ENCODE measurements around the gene SNRNP40.
"Not testable (repeated sequence)": the region's sequence is repeated elsewhere in the genome, so short reads cannot be mapped to it uniquely, and the experiment has no call there.

SNRNP40 gene

DNA sequence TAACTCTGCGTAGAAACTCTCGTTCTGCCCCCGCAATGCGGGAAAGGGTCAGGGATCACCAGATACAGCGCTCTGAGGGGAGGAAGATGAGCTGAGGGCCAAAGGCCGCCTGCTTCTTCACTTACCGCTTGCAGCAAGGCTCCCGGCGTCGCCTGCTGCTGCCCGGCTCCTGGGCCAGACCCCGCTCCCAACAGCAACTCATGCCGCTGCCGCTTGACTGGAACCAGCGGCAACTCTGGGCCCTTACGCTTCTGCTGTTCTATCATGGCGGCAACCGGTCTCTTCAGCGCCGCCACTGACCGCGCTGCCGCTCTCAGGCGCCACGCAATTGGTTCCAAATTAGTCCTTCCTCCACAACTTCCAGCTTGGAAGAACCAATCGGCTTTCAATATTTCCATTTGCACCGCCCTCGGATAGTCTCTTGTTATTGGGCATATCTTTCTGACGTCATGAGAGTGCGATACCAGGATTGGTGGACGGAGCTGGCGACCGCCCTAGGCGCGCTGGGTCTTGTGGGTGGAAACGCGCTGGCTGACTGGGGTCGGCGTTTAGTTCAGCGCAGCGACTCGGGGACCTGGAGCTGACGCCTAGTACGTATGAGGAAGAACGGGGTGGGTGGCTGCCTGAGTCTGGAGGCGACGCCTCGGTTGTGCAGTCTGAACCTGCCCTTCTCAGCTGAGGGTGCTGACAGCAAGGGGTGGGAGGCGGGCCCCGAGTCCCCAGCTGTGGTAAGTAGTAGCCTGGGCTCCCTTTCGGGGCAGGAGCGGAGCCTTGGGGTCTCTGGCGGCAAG is at the start of gene SNRNP40, which contains the start of gene ZCCHC17:
Gene SNRNP40 (minus strand): TSS at position 303 of the 791 bp plus-strand sequence. CDS start 37 bp downstream, at position 266.
Gene ZCCHC17 (plus strand): TSS at position 547 of the 791 bp plus-strand sequence. CDS start 13,067 bp downstream, outside the sequence.
- peak; percentile 22 for DNase-seq

DNA sequence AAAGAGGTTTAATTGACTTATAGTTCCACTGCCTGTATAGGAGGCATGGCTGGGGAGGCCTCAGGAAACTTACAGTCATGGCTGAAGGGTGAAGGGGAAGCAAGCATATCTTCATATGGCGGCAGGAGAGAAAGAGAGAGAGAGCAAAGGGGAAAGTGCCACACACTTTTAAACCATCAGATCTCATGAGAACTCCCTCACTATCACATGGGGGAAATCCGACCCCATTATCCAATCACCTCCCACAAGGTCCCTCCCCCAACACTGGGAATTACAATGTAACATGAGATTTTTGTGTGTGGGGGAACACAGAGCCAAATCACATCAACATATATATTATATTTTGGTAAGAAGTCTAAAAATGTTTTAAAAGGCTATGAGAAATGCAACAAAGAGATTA is 49.0 kb upstream of the SNRNP40 start:
- no peak for DNase-seq

DNA sequence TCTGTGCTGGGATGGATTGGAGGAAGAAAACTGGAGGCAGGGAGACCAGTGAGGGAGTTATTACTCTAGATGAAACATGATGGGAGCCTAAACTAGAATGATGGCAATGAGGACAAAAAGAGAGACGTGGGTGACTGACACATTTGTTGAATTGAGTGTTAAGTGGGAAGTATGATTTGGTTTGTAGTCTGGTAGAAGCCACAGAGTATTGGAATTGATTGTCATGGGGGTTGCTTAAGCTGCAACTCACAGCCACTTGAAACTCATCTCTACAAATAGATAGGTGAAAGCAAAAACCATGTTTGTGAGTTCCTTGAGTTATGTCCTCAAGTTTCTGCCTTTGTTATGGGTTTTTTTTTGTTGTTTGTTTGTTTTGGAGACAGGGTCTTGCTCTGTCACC is 47.9 kb upstream of the SNRNP40 start:
- DNase-seq = no peak

DNA sequence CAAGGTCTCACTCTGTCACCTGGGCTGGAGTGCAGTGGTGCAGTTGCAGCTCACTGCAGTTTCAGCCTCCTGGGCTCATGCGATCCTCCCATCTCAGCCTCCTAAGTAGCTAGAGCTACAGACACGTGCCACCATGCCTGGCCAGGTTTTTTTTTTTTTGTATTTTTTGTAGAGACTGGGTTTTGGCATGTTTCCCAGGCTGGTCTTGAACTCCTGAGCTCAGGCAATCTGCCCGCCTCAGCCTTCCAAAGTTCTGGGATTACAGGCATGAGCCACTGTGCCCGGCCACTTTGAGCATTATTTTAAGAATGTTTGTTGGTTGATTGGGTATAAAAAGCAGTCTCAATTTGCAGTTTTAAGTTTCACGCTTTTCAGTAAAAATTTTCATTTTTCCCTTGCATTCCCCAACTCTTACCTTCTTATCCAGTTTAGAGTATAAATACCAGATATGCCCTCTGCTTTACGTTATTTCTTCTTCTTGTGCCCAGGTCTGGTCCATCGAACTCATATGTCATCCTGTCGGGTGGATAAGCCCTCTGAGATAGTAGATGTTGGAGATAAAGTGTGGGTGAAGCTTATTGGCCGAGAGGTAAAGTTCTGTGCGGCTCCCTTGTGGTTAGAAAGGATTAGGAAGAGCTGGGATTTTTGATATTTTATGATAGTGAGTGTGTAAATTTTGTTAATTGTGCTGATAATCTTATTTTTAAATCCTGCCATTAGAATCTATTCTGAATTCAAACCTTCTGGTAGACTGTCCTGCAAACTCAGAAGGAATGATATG is 40.3 kb upstream of the SNRNP40 start:
- no peak for DNase-seq

DNA sequence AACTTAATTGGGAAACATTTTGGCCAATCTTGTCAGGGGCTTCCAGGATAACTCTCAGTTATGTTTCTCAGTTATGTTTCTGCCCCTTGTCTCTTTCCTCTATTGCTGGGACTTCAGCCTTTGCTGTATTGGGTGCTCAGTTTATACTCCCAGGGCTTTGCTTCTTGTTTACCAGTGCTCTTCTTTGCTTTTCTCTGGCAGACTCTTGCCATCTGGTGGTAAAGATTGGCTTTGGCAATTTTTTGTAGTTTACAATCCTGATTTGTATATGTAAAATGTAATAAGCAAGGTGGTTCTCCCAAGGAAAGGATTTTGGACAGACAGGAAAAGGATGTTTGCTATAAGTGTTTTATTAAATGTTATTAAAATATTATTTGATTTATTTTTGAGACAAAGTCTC is 38.4 kb upstream of the SNRNP40 start:
- no peak for DNase-seq

DNA sequence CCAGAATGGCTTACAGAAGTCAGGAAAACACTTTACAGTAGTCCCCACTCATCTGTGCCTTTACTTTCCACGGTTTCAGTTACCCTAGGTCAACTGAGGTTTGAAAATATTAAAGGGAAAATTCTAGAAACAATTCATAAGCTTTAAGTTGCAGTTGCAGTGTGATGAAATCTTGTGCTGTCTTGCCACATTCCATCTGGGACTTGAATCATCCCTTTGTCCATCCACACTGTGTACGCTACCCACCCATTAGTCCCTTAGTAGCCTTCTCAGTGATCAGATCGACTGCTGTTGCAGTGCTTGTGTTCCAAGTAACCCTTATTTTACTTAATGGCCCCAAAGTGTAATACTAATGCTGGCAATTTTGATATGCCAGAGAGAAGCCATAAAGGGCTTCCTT is 30.8 kb upstream of the SNRNP40 start:
- no peak for DNase-seq

DNA sequence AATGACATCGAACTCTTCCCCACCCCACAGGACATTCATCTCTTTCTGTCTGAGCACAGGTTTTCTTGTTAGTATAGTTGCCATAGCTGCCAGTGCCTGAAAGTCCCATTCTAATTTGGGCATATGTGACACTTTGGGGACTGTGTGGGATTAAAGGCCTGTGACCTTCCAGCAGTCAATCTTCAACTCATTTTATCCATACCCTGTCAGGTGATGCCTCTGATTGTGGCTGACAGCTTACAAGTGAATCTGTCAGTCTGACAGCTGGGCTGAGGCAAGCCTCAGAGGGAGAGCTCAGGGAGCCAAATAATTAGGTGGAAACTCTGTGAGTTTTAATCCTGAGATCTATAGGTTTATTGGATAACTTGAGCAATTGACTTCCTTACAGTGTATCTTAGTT is 29.9 kb upstream of the SNRNP40 start:
- DNase-seq = no peak

DNA sequence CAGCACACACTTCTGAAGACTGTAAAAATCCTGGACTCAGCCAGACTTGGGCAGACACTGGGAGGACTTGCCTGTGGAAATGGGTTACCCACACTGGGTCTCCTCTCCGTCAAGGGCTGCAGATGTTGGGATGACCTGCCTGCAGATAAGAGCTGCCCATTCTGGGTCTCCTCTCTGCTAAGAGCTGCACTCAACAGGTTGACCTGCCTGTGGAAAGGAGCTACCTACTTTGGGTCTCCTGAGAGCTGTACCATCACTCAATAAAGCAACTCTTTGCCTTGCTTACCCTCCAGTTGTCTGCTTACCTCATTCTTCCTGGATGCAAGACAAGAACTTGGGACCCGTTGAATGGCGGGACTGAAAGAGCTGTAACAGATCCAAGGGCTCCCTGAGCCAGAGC is 28.4 kb upstream of the SNRNP40 start:
- no peak for DNase-seq

DNA sequence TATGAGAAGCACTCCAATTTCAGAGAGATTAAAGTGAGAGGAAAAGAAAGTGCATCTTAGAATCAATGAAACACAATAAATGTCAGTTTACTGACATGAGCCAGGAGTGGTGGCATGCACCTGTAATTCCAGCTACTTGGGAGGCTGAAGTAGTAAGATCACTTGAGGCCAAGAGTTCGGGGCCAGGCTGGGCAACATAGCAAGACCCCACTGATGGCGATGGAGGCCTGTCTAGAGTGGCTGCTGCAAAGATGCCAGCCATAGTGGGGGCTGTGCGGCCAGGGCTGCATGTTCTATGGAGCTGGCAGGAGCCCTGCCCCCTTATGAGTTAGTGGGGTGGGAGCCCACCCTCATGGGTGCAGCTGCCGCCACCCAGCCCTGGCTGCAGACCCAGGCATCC is 27.5 kb upstream of the SNRNP40 start:
- DNase-seq = no peak

DNA sequence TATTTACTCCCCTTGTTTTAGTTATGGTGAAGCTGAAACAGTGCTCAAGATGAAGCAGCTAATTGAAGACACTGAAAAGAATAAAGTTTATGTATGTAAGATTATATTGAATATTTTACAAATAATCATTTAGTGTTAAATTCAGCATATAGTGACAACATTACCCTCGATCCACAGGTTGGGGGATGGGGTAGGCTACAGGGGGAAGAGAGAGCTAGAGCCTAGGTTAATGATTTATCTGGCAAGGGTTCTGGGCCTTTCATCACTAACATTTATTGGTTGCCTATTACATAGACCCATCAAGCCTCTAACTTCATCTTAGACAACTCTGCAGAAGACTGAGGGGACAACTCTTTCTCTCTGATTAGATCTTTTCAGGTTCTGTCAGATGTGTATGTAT is 21.6 kb upstream of the SNRNP40 start:
- DNase-seq = no peak

DNA sequence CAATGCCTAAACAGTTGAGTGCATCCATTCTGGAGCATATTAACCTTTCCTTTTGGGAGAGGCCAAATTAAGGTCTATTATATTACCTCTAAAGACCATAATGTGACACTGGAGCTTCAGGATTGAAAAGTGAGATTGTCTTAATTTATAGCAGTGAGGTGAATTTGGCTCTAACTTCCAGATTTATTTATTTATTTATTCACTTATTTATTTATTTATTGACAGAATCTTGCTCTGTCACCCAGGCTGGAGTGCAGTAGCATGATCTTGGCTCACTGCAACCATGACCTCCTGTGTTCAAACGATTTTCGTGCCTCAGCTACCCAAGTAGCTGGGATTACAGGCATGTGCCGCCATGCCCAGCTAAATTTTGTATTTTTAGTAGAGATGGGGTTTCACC is 19.3 kb upstream of the SNRNP40 start:
- no peak for DNase-seq

DNA sequence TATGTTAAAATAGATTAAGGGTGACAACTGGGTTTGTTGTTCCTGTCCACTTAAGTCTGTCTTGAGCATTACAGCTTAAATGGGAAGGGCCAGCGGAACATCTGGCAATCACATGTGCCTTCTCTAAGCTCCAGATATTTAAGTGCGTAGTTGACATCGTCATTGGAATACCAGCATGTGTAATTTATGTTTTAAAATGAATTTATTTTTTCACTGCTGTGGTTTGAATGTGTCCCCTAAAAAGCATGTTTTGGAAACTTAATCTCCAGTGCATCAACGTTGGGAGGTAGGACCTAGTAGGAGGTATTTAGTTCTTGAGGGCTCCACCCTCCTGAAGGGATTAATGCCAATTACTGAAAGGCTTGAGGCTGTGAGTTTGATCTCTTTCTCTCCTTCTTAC is 13.6 kb upstream of the SNRNP40 start:
- no peak for DNase-seq

DNA sequence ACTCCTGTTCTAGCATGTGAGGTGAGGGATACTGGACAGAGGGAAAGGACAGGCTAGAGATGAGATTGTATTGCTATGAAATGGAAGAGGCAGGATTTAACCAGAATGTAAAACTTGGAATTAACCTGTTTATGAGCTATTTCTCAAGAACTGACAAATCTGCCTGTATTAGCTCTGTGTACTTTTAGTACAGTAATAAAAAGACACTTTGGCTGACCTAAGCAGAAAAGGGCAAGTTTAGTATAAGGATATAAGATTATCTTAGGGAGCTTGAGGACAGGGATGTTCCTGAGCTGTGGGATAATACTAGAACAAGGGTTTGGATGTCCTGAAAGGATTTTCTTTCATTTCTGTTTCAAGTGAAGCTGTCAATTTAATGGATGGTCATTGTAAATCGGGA is 11.4 kb upstream of the SNRNP40 start:
- DNase-seq = no peak

DNA sequence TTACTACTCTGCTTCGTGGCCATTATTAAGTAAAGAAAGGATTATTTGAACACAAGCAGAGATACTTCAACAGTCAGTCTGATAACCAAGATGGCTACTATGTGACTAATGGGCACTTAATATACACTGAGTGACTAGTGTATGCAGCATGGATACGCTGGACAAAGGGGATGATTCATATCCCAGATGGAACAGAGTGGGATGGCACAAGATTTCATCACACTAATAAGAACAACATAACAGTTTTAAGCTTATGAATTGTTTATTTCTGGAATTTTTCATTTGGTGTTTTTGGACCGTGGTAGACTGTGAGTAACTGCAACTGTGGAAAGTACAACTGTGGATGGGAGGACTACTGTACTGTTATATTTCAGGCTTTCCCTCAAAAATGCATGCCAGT is 9.7 kb upstream of the SNRNP40 start:
- no peak for DNase-seq

DNA sequence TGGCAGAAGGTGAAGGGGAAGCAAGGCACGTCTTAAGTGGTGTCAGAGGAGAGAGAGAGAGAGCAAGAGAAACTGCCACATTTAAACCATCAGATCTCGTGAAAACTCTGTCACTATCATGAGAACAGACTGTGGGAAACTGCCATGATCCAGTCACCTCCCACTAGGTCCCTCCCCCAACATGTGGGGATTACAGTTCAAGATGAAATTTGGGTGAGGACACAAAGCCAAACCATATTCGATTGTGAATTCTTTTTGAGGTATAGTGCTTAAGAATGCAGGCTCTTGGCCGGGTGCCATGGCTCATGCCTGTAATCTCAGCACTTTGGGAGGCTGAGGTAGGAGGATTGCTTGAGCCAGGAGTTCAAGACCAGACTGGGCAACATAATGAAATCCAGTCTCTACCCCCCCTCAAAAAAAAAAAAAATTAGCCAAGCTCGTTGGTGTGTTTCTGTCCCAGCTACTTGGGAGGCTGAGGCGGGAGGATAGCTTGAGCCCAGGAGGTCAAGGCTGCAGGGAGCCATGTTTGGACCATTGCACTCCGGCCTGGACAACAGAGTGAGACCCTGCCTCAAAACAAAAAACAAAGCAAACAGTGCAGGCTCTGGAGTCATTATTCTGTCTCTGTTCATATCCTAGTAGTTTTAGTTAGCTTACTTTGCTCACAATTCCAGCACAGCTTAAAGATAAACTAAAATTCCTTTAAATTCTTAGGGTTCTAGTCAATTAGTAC is 6.3 kb upstream of the SNRNP40 start:
- DNase-seq = no peak

DNA sequence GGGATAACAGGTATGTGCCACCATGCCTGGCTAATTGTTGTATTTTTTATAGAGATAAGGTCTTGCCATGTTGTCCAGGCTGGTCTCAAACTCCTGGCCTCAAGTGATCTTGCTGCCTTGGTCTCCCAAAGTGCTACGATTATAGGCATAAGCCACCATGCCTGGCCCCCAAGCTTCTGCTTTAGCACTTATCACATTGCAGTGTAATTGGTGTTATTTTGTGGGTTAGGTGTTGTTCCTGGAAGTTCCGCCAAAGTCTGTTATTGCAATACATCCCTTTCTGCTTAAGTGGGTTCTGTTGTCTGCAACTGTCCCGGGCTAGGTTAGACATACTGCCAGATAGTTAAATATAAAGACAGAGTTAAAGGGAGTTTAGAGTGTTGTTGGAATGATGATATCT is 3.6 kb upstream of the SNRNP40 start:
- DNase-seq = no peak

DNA sequence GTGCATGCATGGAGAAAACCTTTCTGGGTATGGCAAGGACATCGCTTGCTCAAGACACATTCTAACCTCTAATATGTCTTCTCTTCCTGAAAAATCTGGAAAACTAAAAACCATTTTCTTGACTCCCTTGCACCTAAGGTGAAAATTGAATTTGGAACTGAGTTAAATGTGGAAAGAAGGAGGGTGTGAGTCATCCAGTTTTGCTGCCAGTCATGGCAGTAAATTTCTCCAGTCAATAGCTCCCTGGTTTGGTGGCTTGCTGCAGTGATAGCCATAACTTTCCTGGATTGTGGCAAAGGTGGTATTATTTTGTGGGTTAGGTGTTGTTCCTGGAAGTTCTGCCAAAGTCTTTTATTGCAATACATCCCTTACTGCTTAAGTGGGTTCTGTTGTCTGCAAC is 2.8 kb upstream of the SNRNP40 start:
- DNase-seq = no peak

DNA sequence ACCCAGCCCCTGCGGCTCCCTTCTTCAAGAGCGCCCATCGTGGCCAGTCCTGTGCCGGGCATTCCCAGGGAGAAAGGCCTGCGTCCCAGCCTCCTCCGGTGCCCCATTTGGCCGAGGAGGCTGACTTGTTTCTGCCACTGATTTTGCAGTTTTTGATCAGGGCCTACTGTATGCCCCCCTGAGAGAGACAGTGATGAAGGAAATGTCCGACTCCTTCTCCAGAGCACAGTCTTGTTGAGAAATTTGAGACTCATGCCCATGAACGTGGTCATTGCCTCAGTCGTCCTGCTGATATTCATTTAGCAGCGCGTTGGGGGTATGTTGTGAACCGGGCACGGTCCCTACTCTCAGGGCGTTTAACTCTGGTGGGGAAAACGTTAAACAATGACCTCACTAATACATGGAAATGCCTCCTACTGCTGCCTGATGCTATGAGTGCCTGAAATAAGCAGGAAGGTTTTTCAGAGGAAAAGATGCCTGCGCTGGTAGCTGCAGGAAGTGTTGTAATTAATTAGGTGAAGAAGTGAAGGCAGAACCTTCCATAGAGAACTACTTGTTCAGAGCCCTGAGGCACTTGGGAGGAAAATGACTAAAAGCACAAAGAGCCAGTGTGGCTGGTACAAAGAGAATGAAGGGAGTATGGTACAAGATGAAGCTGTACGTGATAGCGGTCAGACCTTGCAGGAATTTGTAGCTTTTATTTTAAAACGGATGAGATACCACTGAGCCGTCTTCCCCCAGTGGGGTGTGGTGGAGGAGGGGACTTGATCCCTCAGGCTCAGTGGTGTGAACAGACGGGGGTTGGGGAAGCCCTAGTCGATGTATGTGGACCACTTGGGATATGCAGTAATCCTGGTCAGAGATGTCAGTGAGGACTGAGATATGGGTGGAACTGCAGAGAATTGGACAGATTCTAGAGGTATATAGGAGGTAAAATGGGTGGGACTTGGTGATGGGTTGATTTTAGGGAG is 974 bp upstream of the SNRNP40 start:
- DNase-seq = no peak

DNA sequence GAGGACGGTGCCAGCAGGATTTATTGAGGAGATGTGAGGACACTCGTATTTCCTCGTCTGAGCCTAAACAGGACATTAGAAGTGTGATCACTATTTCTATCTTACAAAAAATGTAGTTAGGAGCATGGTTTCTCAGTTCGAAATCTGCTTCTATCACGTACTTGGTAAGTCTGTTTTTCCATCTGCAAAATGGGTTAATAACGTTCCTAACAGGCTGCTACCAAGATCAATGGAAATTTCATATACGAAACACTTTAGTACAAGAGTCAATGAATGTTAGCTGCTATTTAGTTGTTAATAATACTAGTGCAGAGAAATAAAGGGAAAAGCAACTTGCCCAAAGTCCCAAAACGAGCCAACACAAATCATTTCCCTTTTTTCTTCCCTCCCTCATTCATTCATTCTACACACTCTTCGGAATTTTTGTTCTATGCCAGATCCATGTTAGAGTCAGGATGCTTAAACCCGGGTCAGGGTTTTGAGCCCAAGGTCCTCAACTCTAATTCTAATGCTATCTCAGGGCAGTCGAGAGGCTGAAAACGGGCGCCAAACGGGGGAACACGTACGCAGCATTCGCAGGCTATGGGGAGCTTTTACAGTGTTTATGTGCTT is 608 bp downstream of the SNRNP40 start:
- no peak for DNase-seq

DNA sequence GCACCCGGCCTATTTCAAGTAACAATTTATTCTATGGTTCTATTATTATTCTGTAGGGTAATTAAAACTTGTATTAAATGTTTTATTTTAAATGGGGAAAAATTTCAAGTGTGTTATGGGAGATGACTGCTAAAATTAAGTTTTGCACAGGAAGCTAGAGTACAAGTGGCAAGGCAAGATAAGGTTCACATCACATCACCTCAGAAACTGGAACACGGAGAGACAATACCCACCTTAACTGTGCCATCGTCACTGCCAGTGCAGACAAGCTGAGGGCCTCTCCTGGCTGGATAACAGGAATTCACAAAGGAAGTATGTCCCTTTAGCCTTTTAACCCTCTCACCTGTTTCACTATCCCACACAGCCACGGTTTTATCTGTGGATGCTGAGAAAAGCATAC is 7.6 kb downstream of the SNRNP40 start:
- no peak for DNase-seq

DNA sequence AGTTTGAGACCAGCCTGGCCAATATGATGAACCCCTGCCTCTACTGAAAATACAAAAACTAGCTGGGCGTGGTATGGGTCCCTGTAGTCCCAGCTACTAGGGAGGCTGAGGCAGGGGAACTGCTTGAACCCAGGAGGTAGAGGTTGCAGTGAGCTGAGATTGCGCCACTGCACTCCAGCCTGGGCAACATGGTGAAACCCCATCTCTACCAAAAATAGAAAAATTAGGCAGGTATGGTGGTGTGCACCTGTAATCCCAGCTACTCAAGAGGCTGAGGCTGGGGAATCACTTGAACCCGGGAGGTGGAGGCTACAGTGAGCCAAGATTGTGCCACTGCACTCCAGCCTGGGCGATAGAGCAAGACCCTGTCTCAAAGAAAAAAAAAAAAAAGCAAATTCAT is 8.8 kb downstream of the SNRNP40 start:
- DNase-seq = not testable (repeated sequence)

DNA sequence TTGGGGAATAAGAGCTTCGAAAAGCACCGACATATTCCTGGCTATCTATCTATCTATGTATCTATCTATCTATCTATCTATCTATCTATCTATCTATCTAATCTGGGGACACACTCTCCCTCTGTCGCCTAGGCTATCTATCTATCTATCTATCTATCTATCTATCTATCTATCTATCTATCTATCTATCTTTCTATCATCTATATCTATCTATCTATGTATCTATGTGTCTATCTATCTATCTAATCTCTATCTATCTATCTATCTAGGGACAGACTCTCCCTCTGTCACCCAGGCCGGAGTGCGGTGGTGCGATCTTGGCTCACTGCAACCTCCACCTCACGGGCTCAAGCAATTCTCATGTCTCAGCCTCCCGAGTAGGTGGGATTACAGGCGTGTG is 14.2 kb downstream of the SNRNP40 start:
- not testable (repeated sequence) for DNase-seq
